ENCODE results near the gene IL21R. TPM values are rescaled to one million over a fixed set of nuclear protein-coding genes. Genes with fewer than 3 reads are reported as not detected.
"Not testable (repeated sequence)": the region's sequence is repeated elsewhere in the genome, so short reads cannot be mapped to it uniquely, and the experiment has no call there.

The IL21R gene
- total RNA-seq, 1 experiment from 2014 or later, result 0.61 TPM

DNA sequence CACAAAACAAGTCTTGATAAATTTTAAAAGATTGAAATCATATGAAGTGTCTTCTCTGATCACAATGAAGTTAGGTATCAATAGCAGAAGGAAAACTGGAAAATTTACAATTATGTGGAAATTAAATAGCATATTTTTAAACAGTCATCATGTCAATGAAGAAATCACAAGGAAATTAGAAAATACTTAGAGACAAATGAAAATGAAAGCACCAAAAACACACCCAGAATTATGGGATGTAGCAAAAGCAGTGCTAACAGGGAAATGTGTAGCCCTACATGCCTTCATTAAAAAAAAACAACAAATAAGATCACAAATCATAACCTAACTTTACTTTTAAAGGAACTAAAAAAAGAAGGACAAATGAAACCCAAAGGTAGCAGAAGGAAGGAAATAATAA is 7.5 kb upstream of the IL21R start:
- no peak for DNase-seq (ENCODE audit: low read depth, low spot score)
- in situ Hi-C loops (cut with HindIII; ENCODE audit: low pct_unique_long_range_greater_than_20kb, low sequenced_read_pairs), result no loop called here

DNA sequence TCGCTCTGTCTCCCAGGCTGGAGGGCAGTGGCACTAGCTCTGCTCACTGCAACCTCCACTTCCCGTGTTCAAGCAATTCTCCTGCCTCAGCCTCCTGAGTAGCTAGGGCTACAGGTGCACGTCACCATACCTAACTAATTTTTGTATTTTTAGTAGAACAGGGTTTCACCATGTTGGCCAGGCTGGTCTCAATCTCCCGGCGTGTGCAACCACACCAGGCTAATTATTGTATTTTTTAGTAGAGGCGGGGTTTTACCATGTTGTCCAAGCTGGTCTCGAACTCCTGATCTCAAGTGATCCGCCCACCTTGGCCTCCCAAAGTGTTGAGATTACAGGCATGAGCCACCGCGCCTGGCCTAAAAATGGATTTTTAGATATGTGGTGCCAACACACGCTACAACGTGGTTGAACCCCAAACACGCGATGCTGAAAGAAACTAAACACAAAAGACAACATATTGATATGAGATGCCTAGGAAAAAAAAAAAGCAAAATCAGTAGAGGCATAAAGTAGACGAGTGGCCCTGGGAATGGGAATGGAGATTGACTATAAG is 3.6 kb upstream of the IL21R start:
- in situ Hi-C loops (cut with HindIII; ENCODE audit: low pct_unique_long_range_greater_than_20kb, low sequenced_read_pairs); DNase-seq (ENCODE audit: low read depth, low spot score): not testable (repeated sequence)

DNA sequence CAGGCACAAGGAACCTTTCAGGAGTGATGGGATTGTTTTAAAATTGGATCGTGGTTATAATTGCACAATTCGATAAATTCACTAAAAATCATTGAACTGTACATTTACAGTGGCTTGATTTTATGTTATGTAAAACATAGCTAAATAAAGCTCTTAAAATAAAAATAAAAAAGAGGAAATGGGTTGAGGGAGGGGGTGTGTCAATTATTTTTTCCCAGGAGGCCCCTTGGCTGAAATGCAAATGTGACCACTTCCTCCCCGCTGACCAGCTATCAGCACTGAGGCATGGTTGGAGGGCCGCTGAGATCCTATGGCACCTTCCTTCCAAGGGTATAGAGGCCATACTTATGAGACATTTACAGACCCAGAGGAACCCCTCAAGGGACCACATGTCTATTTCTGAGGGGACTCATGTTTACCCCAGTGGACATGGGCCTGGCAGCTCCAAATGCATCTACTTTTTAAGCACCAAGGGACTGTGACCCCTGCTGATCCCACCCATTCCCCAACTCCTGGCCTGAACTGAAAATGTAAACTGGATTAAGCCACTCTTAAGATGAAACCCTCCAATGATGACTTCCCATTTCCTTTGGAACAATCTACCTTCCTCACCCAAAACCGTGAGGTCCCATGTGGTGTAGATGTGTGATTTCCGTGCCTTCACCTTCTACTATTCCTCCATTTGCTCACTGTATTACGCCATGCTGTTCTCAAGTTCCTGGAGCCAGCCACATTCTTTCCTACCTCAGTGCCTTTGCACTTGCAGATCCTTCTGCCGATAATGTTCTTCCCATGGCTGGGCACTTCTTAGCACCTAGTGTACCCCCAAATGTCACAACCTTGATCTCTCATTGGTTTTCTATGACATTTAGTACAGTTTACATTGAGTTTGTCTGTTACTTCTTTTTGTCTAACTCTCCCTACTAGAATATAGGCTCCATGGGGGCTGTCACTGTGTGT is 2.8 kb upstream of the IL21R start:
- in situ Hi-C loops (cut with HindIII; ENCODE audit: low pct_unique_long_range_greater_than_20kb, low sequenced_read_pairs), result no loop called here
- no peak for DNase-seq (ENCODE audit: low read depth, low spot score)

DNA sequence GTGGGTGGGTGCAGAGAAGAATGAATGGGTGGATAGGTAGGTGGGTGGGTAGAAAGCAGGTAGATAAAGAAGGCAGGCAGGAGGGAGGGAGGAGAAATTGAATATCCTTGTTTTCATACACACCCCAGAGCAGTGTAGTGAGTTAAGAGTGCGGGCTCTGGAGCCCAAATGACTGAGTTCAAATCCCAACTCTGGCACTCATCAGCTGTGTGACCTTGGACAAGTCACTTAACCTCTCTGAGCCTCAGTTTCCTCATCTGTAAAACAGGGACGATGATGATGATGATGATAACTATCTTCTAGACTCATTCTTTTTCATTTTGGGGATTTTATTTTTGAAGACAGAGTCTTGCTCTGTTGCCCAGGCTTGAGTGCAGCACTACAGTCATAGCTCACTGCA is 2.0 kb upstream of the IL21R start:
- no peak for DNase-seq (ENCODE audit: low read depth, low spot score)
- in situ Hi-C loops (cut with HindIII; ENCODE audit: low pct_unique_long_range_greater_than_20kb, low sequenced_read_pairs), result no loop called here

DNA sequence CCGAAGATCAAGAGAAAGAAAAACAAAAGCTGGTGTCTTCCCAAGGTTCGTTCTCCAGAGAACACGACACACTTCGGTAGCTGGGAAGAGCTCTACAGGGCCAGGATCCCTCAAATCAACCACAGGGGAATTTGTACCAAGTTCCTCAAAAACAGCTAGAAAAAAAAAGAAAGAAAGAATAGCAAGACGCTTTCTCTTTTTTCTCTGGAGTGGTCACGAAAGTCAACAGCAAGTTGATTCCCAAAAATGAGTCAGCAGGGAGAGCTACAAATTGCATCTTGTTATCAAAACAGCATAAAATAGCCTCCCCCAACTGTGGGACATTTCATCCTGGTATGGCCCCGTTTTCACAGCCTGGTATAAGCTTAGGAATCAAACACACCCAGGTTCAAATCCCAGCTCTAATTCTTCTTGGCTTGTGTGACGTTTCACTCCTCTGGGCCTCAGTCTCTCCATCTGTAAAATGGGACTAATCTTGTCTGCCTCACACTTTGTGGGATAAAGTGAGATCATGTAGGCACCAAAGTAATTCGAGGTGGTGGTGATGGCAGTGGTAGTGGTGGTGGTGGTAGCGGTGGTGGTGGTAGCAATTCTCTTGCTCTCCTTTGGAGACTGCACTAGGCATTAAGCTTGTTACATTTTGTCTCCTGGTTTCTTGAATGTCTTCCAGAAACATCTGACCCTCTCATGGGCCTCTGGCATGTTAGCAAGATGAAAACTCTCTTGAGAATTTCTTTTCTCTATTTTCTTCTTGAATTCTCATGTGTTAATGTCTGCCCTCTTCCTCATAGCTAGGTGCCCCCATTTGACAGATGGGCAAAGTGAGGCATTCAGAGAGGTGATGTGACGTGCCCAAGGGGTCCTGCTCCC is 988 bp upstream of the IL21R start:
- DNase-seq (ENCODE audit: low read depth, low spot score), result no peak
- in situ Hi-C loops (cut with HindIII; ENCODE audit: low pct_unique_long_range_greater_than_20kb, low sequenced_read_pairs), result no loop called here

DNA sequence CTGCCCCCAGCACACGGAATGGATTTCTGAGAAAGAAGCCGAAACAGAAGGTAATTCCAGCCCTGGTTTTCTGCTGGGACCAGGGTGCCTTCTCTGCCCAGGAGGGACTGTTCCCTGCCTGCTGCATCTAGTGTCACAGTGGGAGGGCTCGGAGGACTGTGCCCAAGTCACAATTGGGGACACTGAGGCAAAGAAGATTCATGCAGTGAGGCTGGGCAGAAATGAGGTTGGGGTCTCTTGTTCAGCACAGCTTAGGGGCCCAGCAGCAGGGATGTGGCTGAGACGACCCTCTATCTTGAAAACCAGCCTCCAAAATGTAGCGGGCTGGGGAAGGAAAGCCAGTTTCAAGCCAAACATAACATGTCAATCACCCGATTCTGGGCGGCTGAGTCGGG is 592 bp downstream of the IL21R start:
- in situ Hi-C loops (cut with HindIII; ENCODE audit: low pct_unique_long_range_greater_than_20kb, low sequenced_read_pairs), result no loop called here
- DNase-seq (ENCODE audit: low read depth, low spot score), result no peak

DNA sequence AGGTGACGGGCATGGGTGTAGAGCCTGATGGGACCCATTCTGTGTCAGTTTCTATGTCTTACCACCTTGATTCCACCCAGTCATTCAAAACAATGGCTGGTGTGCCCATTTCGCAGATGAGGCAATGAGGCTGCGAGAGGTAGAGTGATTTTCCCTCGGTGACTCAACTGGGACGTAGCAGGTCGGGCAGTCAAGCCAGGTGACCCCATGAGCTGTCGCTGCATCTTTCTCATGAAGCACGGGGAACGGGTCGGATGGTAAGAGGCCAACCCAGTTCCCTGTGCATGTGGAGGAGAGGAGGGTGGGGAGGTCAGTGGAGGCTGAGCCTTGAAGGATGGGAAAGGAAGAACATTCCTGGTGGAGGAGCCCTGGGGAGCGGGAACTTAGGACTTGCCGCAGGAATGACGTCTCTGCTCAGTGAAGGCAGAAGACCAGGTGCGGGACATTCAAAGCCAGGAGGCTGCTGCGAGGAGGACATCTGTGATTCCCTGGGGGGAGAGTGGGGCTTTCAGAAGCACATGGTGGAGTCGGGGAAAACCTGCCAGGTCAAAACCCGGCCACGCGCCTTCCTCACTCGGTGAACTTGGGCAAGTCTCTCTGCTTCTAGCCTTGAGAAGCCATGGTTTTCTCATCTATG is 1.1 kb downstream of the IL21R start:
- DNase-seq (ENCODE audit: low read depth, low spot score), result no peak
- in situ Hi-C loops (cut with HindIII; ENCODE audit: low pct_unique_long_range_greater_than_20kb, low sequenced_read_pairs), result no loop called here

DNA sequence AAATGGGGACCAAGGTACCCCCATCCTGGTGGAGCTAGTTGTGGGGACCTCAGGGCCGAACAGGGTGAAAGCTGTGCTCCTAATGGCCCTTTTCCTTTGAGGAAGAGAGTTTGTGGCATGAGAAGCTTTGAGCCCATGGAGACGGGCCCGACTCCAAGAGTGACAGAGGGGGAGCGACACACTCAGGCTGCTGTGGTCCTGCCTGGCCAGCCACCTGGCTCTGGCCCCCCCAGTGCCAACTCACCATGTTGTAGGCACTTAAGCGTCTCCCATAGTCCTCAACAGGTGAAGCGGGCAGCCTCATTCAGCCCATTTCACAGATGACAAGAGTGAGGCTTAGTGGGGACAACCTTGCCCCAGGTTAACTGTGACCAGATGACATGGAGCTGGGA is 1.6 kb downstream of the IL21R start:
- in situ Hi-C loops (cut with HindIII; ENCODE audit: low pct_unique_long_range_greater_than_20kb, low sequenced_read_pairs), result no loop called here
- no peak for DNase-seq (ENCODE audit: low read depth, low spot score)

DNA sequence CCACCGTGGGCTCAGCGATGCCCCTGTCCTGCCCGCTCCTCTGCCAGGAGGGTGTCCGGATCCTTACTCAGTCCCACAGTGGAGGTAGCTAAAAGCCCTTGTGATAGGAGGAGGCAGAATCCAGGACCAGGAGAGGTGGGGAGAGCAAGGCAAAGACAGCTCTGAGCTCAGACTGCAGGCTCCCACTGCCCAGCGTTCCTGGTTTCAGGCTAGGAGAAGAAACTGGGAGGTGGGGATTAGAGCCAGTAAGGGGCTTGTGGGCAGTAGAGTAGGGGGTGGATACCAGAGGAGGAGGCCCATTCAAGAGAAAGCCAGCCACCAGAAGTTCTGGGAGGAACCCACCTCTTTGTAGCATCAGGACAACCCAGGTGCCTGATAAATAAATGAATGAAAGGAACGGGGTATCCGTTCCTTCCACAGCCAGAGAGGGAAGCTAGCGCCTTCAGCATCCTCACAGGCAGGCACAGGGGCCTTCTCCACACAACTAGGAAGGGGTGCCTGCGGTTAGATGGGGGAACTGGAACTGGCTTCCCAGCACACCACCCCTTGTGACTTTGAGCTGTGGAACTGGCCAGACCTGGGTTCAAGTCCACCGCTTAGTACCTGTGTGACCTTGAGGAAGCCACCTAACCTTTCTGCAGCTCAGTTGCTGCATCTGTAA is 2.3 kb downstream of the IL21R start:
- DNase-seq (ENCODE audit: low read depth, low spot score), result no peak
- in situ Hi-C loops (cut with HindIII; ENCODE audit: low pct_unique_long_range_greater_than_20kb, low sequenced_read_pairs), result no loop called here

DNA sequence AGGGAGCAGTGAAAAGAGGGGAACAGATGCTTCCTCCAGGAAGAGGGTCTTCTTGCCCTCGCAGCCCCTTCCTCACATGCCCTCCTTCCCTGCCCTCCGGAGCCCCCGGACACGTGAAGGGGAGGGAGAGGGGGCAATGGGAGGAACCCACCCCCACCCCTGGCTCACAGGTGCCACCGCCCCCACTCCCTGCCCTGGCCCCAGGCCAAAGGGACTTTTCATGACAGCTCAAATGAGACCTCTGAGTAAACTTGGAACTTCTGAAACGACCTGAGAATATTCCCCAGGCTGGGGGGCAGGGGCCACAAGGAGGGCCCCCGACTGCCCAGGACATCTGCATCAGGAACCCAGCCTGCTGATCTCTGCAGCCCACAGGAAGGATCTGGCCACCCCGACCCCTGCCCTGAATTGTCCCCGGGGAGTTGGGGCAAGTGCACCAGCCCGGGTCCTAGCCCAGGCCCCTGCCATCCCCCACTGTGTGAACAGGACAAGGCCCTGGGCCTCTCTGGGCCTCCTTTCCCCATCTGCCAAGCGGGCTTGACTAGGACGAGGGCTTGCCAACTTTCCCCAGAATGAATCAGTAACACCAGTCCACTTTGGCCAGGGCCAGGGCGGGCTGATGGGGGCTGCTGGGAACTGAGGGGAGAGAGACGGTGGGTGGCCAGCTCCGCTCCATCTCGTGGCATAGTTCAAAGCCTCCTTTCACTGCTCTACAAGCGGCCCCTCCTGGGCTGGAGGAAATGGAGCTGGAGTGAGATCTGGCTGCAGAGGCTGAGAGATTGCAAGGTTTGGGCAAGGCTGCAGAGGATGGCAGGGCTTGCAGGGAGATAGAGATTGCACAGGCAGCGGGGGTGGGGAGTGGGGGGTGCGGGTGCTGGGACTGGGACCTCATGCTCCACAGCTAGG is 3.8 kb downstream of the IL21R start:
- DNase-seq (ENCODE audit: low read depth, low spot score), result no peak
- in situ Hi-C loops (cut with HindIII; ENCODE audit: low pct_unique_long_range_greater_than_20kb, low sequenced_read_pairs), result no loop called here

DNA sequence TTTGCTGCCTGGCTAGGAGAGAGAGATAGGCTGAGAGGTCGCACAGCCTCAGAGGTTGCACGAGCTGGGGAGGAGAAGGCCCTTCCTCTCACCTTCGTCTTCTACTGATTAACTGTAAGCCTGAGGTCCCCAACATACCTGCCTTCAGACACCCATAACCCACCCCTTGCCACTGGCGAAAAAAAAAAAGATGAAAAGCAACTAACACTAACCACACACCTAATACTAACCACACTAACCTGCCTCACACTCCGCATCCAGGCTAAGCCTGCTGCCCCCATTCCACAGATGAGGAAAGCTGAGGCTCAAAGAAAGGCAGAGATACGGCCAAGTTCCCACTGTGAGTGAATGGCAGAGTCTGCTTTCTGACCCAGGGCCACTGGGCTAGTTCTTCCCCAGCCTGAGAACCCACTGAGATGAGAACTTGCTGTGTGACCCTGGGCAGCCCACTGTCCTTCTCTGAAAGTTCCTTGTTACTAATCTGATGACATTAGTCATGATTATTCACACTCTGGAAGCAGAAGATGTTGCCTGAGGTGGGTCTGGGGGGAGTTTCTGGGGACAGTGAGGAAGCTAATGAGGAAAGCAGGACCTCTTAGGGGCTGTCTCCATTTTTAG is 4.6 kb downstream of the IL21R start:
- no peak for DNase-seq (ENCODE audit: low read depth, low spot score)

DNA sequence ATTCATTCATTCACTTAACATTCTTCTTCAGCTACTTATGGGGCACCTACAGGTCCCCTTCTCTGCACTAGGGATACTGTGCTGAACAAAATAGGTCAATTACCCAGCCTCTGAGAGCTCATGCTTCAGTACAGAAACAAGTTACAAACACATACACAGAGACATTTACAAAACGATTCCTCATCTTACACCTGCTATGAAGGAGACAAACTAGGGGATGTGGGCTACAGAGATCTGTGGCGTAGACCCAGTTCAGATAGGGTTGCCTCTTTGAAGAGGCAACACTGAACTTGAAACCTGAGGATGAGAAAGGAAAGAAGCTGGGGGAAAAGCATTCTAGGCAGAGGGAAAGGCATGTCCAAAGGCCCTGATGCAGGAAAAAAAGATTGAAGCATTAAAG is 5.2 kb downstream of the IL21R start:
- in situ Hi-C loops (cut with HindIII; ENCODE audit: low pct_unique_long_range_greater_than_20kb, low sequenced_read_pairs), result no loop called here

More for the DNA sequence above, 4.6 kb downstream of the IL21R start:
- in situ Hi-C loops (cut with HindIII; ENCODE audit: low pct_unique_long_range_greater_than_20kb, low sequenced_read_pairs), result no loop called here

DNA sequence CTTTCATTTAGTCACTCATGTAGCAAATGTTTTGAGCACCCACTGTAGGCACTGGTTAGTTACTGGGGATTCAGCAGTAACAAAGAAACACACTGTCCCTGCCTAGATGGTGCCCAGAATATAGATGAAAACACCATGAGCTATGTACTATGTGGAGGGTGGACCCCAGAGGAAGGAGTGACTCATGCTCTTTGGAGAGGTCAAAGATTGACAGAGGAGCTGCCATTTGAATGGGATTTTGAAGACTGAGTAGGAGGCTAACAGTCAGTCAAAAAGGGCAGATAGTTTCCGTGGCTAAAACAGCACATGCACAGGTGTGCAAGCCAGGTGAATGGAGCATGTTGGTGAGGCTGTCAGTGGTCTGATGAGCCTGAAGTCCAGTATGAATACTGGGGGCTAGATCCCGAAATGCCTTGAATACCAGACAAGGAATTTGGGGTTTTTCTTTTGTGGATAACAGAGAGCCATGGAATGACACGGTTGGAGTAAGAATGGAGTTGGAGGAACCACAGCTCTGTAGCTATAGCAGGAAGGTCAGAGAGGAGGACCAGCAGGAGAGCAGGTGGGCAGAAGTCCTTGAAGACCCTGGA is 6.1 kb downstream of the IL21R start:
- DNase-seq (ENCODE audit: low read depth, low spot score), result peak; percentile 49

More for the DNA sequence above, 5.2 kb downstream of the IL21R start:
- DNase-seq (ENCODE audit: low read depth, low spot score), result no peak

DNA sequence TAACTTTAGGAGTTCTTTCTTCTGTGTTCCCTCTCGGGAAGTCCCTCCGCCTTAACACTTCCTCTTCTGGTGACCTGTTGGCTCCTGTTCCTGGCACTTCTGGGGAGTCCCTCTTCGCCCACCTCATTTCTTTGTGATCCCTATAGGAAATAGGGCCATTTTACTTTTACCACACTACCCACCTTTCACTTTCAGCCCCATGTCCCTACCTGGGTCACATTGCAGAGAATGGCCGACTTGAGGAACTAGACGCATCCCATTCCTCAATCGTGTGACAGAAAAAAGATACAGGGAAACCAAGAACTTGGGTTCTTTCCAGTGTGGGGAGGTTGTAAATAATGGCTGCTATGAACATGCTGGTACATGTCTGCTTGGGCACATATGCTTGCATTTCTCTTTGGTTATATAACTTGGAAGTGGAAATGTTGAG is 6.6 kb downstream of the IL21R start:
- DNase-seq (ENCODE audit: low read depth, low spot score), result no peak
- in situ Hi-C loops (cut with HindIII; ENCODE audit: low pct_unique_long_range_greater_than_20kb, low sequenced_read_pairs), result no loop called here

More for the DNA sequence above, 6.1 kb downstream of the IL21R start:
- in situ Hi-C loops (cut with HindIII; ENCODE audit: low pct_unique_long_range_greater_than_20kb, low sequenced_read_pairs), result no loop called here

DNA sequence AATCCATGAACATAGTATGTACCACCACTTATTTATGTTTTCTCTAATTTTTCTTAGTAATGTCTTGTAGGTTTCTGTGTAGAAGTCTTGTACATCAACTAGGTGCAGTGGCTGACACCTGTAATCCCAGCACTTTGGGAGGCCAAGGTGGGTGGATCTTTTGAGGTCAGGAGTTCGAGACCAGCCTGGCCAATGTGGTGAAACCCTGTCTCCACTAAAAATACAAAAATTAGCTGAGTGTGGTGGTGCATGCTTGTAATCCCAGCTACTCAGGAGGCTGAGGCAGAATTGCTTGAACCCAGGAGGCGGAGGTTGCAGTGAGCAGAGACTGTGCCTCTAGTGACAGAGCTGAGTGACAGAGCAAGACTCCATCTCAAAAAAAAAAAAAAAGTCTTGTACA is 8.0 kb downstream of the IL21R start:
- DNase-seq (ENCODE audit: low read depth, low spot score); in situ Hi-C loops (cut with HindIII; ENCODE audit: low pct_unique_long_range_greater_than_20kb, low sequenced_read_pairs): not testable (repeated sequence)

DNA sequence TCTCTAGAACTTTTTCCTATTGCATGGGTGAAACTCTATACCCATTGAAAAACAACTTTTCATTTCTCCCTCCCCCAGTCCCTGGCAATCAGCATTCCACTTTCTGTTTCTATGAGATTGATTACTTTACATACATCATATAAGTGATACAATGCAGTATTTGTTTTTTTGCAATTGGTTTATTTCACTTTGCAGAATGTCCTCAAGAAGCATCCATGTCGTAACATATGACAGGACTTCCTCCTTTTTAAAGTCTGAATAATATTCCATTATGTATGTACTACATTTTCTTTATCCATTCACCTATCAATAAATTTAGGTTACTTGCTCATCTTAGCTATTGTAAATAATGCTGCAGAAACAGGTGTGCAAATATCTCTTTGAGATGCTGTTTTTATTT is 8.8 kb downstream of the IL21R start:
- in situ Hi-C loops (cut with HindIII; ENCODE audit: low pct_unique_long_range_greater_than_20kb, low sequenced_read_pairs), result no loop called here

More for the DNA sequence above, 8.8 kb downstream of the IL21R start:
- no peak for DNase-seq (ENCODE audit: low read depth, low spot score)

Measured in SK-MEL-5 (cell line).